ENCODE measurements around the gene ACTR1B. TPM values are rescaled to one million over a fixed set of nuclear protein-coding genes. Genes with fewer than 3 reads are reported as not detected.

Gene ACTR1B
- total and polyA plus RNA-seq, 2 donors (not counting 3 experiments of a cell fraction or from before 2014, with no cell fraction given), result 49.8 to 60.9 TPM

DNA sequence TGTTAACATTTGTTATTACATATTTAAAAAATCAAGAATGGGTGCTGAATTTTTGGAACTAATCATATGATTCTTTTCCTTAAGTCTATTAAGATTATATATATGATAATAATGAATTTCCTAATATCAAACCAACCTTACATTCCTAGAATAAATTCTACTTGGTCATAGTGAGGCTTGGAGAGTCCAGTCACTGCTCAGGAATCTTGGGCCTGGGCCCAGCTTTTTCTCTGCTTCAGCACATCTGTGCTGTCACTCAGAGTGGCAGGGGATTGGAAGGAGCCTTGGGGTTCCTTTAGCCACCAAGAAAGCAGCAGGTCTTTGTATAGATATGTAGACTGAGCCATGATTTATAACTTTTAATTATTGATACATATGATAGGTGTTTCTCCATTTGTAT lies 29.6 kb upstream of the ACTR1B start:
- CTCF ChIA-PET, result no interaction called here

More for the DNA sequence above, 29.6 kb upstream of the ACTR1B start:
- H3K27ac ChIP-seq (ENCODE audit: insufficient read depth, low read depth, low read length), result no peak overlapping the region
- H3K79me2 ChIP-seq (ENCODE audit: control insufficient read depth, insufficient read depth, low read length), result no peaks in the 10 kb centered on the region
- no peak overlapping the region for H2AFZ ChIP-seq (ENCODE audit: low read depth, low read length)
- no peak for FAIRE-seq
- no peak overlapping the region for H3K4me2 ChIP-seq (ENCODE audit: insufficient read depth, low read length)
- intact Hi-C loops (cut with micrococcal nuclease), result loop anchor here (10.0 kb wide), 1 partner anchor 49 kb away; the partner anchor contains the start of gene COX5B
- TF ChIP-seq EZH2 (IDR thresholded peaks at IDR 0.05; ENCODE audit: borderline replicate concordance, low read depth, low read length, severe bottlenecking), result no peak
- no peak for TF ChIP-seq FOS (IDR thresholded peaks at IDR 0.05; ENCODE audit: borderline replicate concordance, insufficient read depth, low read length)
- no peak for TF ChIP-seq GATA2 (IDR thresholded peaks at IDR 0.05; ENCODE audit: insufficient read depth, insufficient read length, low read depth, low read length)
- TF ChIP-seq POLR2AphosphoS5 (IDR thresholded peaks at IDR 0.05; ENCODE audit: insufficient read depth, low read depth, low read length), result no peak
- TF ChIP-seq JUN (IDR thresholded peaks at IDR 0.05; ENCODE audit: borderline replicate concordance, insufficient read depth, insufficient read length, low read depth), result no peak
- no peak for TF ChIP-seq MYC (IDR thresholded peaks at IDR 0.05; ENCODE audit: low read depth, low read length)
- TF ChIP-seq, protein P1, sequence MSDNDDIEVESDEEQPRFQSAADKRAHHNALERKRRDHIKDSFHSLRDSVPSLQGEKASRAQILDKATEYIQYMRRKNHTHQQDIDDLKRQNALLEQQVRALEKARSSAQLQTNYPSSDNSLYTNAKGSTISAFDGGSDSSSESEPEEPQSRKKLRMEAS (IDR thresholded peaks at IDR 0.05; ENCODE audit: insufficient read depth, insufficient read length), result no peak
- TF ChIP-seq, protein P2, sequence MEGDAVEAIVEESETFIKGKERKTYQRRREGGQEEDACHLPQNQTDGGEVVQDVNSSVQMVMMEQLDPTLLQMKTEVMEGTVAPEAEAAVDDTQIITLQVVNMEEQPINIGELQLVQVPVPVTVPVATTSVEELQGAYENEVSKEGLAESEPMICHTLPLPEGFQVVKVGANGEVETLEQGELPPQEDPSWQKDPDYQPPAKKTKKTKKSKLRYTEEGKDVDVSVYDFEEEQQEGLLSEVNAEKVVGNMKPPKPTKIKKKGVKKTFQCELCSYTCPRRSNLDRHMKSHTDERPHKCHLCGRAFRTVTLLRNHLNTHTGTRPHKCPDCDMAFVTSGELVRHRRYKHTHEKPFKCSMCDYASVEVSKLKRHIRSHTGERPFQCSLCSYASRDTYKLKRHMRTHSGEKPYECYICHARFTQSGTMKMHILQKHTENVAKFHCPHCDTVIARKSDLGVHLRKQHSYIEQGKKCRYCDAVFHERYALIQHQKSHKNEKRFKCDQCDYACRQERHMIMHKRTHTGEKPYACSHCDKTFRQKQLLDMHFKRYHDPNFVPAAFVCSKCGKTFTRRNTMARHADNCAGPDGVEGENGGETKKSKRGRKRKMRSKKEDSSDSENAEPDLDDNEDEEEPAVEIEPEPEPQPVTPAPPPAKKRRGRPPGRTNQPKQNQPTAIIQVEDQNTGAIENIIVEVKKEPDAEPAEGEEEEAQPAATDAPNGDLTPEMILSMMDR (IDR thresholded peaks at IDR 0.05; ENCODE audit: extremely low read depth in 1 of 2, insufficient read depth in 1 of 2, low read depth in 1 of 2, low read length in 2 of 2), result no peak
- TF ChIP-seq POLR2A (IDR thresholded peaks at IDR 0.05; ENCODE audit: low read depth, low read length), result no peak
- DNase-seq (ENCODE audit: low read depth, low spot score), result no peak
- no peaks in the 10 kb centered on the region for H3K9me1 ChIP-seq (replicated peaks; ENCODE audit: control insufficient read depth, extremely low read depth, insufficient read depth, low read length)
- no peak overlapping the region for H3K9ac ChIP-seq (replicated peaks; ENCODE audit: extremely low read depth, insufficient read depth, low read length)
- H3K4me3 ChIP-seq (replicated peaks in 1 of 3; ENCODE audit: insufficient read depth in 1 of 3, low read depth in 1 of 3, low read length in 3 of 3), result no peak overlapping the region
- dilution Hi-C loops (cut with MboI; ENCODE audit: extremely low pct_ligation_motif_present, low sequenced_read_pairs), result no loop called here
- H4K20me1 ChIP-seq (replicated peaks; ENCODE audit: control insufficient read depth, extremely low read depth, insufficient read depth, low read length), result no peaks in the 10 kb centered on the region
- no peaks in the 10 kb centered on the region for H3K4me1 ChIP-seq (ENCODE audit: control insufficient read depth, extremely low read depth, insufficient read depth, low read length)
- H3K36me3 ChIP-seq (ENCODE audit: control insufficient read depth in 2 of 2, extremely low read depth in 1 of 2, insufficient read depth in 2 of 2, low read length in 2 of 2), result no peaks in the 10 kb centered on the region
- no peaks in the 10 kb centered on the region for H3K9me3 ChIP-seq (replicated peaks; ENCODE audit: control insufficient read depth, insufficient read depth, low read length)
- POLR2A ChIA-PET, result no interaction called here
- BruUV-seq (replicated peaks), result no TSS peak
- peaks cover 2 to 3% of the 10 kb centered on the region in 2 experiments for H3K27me3 ChIP-seq (ENCODE audit: control insufficient read depth in 2 of 2, insufficient read depth in 2 of 2, low read length in 2 of 2)
